Brain microvascular endothelial cell (primary cell): ENCODE results near the gene RAD52.
A peak's percentile ranks its signal among the peaks of the same experiment; 100 is the strongest.

Experiments
- DNase-seq: peaks from one replicate; pipeline ENCODE4 v3.0.0-alpha.2; 2020
- H3K27ac ChIP-seq: fragments of 250-450 bp; sonication (Bioruptor Pico); 2 replicates; pipeline ENCODE4 v1.5.1; 2020; ENCODE audit warnings: mild to moderate bottlenecking, moderate library complexity
- H3K27me3 ChIP-seq: fragments of 250-450 bp; sonication (Bioruptor Pico); replicated peaks from 2 replicates; pipeline ENCODE4 v1.5.1; 2020; ENCODE audit warnings: mild to moderate bottlenecking
- H3K36me3 ChIP-seq: fragments of 250-450 bp; sonication (Bioruptor Pico); replicated peaks from 2 replicates; pipeline ENCODE4 v1.5.1; 2020; ENCODE audit warnings: mild to moderate bottlenecking
- H3K4me3 ChIP-seq: 2 replicates; pipeline ENCODE4 v1.5.1; 2011; ENCODE audit warnings: low read depth, mild to moderate bottlenecking, control low read depth, low read length, moderate library complexity
- in situ Hi-C: cut with HindIII; loops from 2 replicates; pipeline ENCODE4 v1.10.0; 2017; ENCODE audit warnings: low sequenced_read_pairs, low pct_ligation_motif_present
- TF ChIP-seq, protein P1 (sequence below): IDR thresholded peaks from 2 replicates; pipeline ENCODE4 v1.5.1; 2011; ENCODE audit warnings: low read depth, mild to moderate bottlenecking, moderate library complexity, low read length, control low read depth, inconsistent platforms; ENCODE audit errors: missing control alignments

The RAD52 gene

DNA sequence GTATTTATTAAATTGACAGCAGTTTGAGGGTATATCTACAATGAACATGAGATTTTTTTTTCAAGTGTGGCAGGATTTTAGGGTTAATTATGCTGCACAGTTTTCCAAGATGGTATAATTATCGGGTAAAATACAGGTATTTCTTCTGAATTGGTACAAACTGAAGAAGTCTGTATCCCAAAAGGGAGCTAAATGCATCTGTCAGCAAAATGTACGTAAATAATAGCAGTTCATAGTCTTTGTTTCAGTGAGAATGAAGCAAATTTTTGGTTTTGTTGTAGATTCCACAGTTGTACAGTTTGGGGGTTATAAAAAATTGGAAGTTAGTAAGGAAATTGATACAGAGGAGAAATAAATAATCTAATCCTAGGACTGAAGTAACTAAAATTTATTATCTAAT, 63.3 kb downstream of the RAD52 start:
- Histone ChIP-seq H3K27me3 (no peaks in the 10 kb centered on the region), H3K4me3 (no peak overlapping the region), H3K36me3 (peaks cover 92% of the 10 kb centered on the region), H3K27ac (no peak overlapping the region)
- no peak for DNase-seq
- TF ChIP-seq, protein P1, sequence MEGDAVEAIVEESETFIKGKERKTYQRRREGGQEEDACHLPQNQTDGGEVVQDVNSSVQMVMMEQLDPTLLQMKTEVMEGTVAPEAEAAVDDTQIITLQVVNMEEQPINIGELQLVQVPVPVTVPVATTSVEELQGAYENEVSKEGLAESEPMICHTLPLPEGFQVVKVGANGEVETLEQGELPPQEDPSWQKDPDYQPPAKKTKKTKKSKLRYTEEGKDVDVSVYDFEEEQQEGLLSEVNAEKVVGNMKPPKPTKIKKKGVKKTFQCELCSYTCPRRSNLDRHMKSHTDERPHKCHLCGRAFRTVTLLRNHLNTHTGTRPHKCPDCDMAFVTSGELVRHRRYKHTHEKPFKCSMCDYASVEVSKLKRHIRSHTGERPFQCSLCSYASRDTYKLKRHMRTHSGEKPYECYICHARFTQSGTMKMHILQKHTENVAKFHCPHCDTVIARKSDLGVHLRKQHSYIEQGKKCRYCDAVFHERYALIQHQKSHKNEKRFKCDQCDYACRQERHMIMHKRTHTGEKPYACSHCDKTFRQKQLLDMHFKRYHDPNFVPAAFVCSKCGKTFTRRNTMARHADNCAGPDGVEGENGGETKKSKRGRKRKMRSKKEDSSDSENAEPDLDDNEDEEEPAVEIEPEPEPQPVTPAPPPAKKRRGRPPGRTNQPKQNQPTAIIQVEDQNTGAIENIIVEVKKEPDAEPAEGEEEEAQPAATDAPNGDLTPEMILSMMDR = no peak
- in situ Hi-C loops = no loop called here

DNA sequence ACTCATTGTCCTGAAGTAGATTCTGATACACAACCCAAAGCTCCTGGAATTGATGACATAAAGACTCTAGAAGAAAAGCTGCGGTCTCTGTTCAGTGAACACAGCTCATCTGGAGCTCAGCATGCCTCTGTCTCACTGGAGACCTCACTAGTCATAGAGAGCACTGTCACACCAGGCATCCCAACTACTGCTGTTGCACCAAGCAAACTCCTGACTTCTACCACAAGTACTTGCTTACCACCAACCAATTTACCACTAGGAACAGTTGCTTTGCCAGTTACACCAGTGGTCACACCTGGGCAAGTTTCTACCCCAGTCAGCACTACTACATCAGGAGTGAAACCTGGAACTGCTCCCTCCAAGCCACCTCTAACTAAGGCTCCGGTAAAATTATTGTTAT, 63.8 kb downstream of the RAD52 start:
- TF ChIP-seq, protein P1 = no peak
- peaks cover 93% of the 10 kb centered on the region for H3K36me3 ChIP-seq
- in situ Hi-C loops = no loop called here

DNA sequence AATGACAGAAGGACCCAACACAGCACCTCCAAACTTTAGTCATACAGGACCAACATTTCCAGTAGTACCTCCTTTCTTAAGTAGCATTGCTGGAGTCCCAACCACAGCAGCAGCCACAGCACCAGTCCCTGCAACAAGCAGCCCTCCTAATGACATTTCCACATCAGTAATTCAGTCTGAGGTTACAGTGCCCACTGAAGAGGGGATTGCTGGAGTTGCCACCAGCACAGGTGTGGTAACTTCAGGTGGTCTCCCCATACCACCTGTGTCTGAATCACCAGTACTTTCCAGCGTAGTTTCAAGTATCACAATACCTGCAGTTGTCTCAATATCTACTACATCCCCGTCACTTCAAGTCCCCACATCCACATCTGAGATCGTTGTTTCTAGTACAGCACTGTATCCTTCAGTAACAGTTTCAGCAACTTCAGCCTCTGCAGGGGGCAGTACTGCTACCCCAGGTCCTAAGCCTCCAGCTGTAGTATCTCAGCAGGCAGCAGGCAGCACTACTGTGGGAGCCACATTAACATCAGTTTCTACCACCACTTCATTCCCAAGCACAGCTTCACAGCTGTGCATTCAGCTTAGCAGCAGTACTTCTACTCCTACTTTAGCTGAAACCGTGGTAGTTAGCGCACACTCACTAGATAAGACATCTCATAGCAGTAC, 64.6 kb downstream of the RAD52 start:
- H3K36me3 ChIP-seq = peaks cover 93% of the 10 kb centered on the region
- in situ Hi-C loops = no loop called here
- TF ChIP-seq, protein P1 = no peak

More for the DNA sequence above, 63.8 kb downstream of the RAD52 start:
- Histone ChIP-seq H3K27ac (no peak overlapping the region), H3K27me3 (no peaks in the 10 kb centered on the region), H3K4me3 (no peak overlapping the region)
- DNase-seq = no peak

DNA sequence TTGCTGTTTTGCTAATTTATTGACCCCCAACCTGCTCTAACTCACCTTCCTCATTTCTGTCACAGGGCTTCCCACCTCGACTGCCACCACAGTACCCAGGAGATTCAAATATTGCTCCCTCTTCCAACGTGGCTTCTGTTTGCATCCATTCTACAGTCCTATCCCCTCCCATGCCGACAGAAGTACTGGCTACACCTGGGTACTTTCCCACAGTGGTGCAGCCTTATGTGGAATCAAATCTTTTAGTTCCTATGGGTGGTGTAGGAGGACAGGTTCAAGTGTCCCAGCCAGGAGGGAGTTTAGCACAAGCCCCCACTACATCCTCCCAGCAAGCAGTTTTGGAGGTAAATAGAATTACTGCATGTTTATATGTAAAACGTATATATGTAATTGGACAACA, 68.8 kb downstream of the RAD52 start:
- TF ChIP-seq, protein P1 = no peak
- H3K27me3 ChIP-seq = no peaks in the 10 kb centered on the region
- peaks cover 64% of the 10 kb centered on the region for H3K36me3 ChIP-seq
- in situ Hi-C loops = no loop called here
- DNase-seq = no peak
- no peak overlapping the region for H3K27ac ChIP-seq
- H3K4me3 ChIP-seq = no peak overlapping the region

More for the DNA sequence above, 64.6 kb downstream of the RAD52 start:
- H3K4me3 ChIP-seq = no peak overlapping the region
- no peaks in the 10 kb centered on the region for H3K27me3 ChIP-seq
- no peak overlapping the region for H3K27ac ChIP-seq
- no peak for DNase-seq

DNA sequence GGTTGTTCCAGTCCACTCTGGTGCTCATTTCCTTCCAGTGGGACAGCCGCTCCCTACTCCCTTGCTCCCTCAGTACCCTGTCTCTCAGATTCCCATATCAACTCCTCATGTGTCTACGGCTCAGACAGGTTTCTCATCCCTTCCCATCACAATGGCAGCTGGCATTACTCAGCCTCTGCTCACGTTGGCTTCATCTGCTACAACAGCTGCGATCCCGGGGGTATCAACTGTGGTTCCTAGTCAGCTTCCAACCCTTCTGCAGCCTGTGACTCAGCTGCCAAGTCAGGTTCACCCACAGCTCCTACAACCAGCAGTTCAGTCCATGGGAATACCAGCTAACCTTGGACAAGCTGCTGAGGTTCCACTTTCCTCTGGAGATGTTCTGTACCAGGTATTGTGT, 69.9 kb downstream of the RAD52 start:
- no peak overlapping the region for H3K4me3 ChIP-seq
- peaks cover 54% of the 10 kb centered on the region for H3K36me3 ChIP-seq
- in situ Hi-C loops = no loop called here
- TF ChIP-seq, protein P1 = no peak
- H3K27ac ChIP-seq = no peak overlapping the region
- DNase-seq = peak; percentile 47
- no peaks in the 10 kb centered on the region for H3K27me3 ChIP-seq

DNA sequence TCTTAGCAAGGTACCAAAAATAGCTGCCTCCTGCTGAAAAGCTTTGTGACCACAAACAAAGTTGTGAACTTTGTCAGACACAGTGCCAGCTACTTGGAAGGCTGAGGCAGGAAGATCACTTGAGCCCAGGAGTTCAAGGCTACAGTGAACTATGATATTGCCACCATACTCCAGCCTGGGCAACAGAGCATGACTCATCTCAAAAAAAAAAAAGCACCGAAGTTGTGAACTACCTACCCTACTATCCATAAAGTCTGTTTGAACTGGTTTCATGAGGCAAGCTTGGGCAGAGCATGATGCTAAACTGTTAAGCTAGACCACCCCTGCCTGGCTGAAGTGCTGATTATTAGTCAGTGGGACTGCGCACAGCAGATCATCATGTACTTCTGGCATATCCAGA, 75.5 kb downstream of the RAD52 start:
- in situ Hi-C loops = no loop called here
- Histone ChIP-seq H3K27me3 (no peaks in the 10 kb centered on the region), H3K27ac (no peak overlapping the region), H3K4me3 (no peak overlapping the region), H3K36me3 (peaks cover 19% of the 10 kb centered on the region)
- DNase-seq = no peak
- TF ChIP-seq, protein P1 = no peak
